Measurements from ENCODE around the gene OR6C75.
"Not testable (repeated sequence)": the region's sequence is repeated elsewhere in the genome, so short reads cannot be mapped to it uniquely, and the experiment has no call there.

GRCh38 chr12:55355338-55355737 lies 7.4 kb upstream of the OR6C75 start:
- not testable (repeated sequence) for TF ChIP-seq CTCF, MYC (IDR thresholded peaks at IDR 0.05; ENCODE audit: low read depth, low read length)
